HG02759 (cell line): ENCODE data around the gene C19orf25.
"Not testable (repeated sequence)": the region's sequence is repeated elsewhere in the genome, so short reads cannot be mapped to it uniquely, and the experiment has no call there.

Source experiments
- ATAC-seq: cut with Tn5 transposase; IDR thresholded peaks from one replicate; pipeline ENCODE4 v1.9.1; 2021; ENCODE audit warnings: mild to moderate bottlenecking, moderate library complexity; ENCODE audit not compliant: unreplicated experiment

C19orf25 gene

DNA sequence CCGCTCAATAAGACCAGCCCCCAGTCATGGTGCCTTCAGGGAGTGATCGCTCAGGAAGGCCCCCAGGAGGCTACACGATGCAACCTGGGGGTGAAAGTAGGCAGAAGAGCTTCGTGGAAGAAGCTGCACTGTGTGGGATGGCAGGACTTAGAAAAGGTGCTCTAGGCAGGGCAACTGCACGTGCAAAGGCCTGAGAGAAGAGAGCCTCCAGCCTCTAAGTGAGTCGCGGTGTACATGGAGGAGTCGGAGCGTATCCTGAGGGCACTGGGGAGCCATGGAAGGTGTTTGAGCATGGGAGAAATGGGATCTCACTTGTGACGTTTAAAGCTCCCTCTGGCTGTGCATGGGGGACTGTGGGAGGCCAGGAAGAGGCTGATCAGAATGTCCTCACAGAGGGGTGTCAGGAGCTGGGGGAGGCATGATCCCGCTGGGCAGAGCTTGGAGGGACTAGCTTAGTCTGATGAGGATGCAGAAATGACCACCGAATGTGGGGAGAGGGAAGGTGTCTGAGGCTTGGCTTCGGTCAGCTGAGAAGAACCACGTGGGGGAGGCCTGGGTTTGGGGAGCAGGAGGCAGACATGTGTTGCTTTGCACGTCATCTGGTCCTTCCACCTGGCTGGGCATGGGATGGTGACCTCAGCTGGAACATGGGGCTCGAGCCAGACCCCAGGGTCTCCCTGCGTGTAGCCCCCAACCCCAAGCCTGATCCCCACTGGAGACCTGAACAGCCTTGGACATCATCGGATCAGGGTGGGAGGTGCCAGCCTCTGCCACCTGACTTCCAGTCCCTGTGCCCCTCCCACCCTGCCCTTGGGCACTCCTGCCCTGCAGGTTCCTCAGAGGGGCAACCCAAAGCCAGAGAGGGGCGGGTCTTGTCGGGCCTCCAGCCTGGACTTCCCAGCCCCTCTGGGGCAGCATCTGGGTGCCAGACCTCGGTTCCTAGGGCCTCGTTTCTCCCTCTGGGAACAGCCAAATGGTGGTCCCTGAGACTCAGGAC lies 28.0 kb downstream of the C19orf25 start:
- no peak for ATAC-seq

- no peak for ATAC-seq
Observed at GRCh38 chr19:1449467-1450442, 29.3 kb downstream of the C19orf25 start, which contains the start of gene APC2. TSS of gene APC2 (plus strand) at chr19:1450121. CDS start at chr19:1453002, 2,881 bp downstream.

DNA sequence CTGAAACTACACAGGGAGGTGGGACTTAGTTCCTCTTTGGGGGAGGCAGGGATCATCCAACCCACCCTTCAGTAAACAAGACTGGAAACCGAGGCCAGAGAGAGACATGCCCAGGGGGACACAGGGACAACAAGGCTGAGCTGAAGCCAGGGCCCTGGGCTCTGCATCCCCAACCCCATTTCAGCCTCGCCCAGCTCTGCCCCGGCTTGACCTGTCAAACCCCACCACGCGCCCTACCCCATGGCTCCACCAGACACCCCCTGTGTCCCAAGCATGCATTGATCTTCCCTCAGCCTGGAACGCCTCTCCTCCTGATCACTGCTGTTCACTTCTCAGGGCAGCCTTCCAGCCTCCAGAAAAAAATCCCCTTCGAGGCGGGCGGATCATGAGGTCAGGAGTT lies 31.1 kb downstream of the C19orf25 start:
- no peak for ATAC-seq

GRCh38 chr19:1447504-1447903 lies 31.5 kb downstream of the C19orf25 start:
- ATAC-seq: no peak

- no peak for ATAC-seq
Observed at GRCh38 chr19:1446713-1447481, 32.1 kb downstream of the C19orf25 start.

DNA sequence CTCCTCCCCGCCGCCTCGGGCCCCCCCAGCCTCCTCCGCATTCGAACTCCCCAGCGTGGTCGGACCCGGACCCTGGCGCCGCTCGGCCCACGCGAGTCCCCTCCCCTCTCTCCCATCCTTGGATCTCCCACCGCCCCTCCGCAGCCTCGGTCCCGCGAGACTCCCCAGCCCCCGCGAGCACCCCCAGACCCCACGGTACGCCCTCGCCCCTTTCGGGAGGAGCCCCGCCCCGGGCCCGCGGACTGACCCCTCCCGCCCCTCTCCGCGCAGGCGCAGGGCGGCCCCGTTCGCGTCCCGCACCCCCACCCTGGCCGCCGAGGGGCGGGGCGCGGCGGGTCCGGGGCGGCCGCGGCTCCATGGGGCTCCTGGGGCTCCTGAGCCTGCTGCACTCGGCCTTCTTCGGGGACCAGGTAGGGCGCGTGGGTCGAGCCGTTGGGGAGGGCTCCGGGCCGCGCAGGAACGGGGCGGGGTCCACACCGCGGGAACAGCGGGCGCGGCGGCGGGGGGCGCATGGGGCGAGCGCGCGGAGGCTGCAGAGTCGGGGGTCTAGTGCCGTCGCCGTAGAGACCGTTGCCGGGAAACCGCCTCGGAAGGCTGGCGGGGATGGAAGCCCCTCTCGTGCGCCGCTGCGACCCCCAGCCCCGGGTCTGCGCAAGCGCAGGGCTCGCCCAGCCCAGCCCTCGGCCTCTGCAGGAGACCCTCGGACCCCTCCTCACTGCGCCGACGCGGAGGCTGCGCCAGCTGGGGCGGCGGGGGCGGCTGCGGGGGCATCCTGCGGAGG lies 32.9 kb downstream of the C19orf25 start:
- no peak for ATAC-seq

GRCh38 chr19:1445185-1445931 lies 33.7 kb downstream of the C19orf25 start:
- peak; percentile 79 for ATAC-seq

DNA sequence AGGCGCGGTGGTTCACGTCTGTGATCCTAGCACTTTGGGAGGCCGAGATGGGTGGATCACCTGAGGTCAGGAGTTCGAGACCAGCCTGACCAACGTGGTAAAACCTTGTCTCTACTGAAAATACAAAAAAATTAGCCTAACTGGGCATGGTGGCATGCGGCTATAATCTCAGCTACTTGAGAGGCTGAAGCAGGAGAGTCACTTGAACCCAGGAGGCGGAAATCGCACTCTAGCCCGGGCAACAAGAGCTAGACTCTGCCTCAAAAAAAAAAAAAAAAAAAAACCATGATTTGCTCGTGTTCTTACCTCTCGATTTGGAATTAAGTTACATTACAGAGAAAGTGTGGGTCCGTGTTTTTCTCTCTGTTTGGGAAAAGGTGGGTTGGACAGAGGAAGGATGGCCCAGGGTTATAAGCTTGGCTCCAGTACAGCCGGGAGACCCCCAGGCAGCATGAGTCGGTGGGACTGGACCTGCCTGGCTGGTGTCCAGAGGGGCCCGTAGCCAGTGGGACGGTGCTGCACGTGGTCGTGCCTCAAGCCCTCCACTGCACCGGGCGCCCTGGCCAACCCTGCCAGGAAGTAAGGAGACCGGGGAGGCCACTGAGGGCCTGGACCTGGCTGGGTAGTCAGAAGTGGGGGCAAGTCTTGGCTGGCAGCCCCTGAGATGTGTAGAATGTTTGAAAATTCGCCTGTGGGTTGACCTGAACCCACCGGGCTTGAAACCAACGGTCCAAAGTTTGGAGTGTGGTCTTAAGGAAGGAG lies 37.2 kb downstream of the C19orf25 start:
- ATAC-seq: no peak

GRCh38 chr19:1441022-1441426 lies 38.0 kb downstream of the C19orf25 start:
- ATAC-seq: no peak

DNA sequence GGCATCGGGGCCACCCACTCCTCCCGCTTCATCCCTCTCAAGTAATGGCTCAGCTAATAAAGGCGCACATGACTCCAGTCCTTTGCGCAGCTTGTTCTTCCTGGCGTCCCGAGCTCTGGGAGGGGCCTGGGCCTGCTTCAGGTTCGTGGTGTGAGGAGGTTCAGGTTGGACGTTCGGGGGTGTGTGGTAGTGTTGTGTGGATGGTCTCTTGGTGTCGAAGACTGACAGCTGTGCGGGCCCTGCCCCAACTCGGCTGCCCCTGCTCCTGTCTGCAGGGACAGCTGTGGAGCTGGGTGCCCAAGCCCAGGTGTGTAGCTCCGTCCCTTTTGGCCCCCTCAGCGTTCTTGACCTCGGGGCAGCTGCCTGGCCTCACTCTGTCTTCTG lies 38.6 kb downstream of the C19orf25 start:
- no peak for ATAC-seq

DNA sequence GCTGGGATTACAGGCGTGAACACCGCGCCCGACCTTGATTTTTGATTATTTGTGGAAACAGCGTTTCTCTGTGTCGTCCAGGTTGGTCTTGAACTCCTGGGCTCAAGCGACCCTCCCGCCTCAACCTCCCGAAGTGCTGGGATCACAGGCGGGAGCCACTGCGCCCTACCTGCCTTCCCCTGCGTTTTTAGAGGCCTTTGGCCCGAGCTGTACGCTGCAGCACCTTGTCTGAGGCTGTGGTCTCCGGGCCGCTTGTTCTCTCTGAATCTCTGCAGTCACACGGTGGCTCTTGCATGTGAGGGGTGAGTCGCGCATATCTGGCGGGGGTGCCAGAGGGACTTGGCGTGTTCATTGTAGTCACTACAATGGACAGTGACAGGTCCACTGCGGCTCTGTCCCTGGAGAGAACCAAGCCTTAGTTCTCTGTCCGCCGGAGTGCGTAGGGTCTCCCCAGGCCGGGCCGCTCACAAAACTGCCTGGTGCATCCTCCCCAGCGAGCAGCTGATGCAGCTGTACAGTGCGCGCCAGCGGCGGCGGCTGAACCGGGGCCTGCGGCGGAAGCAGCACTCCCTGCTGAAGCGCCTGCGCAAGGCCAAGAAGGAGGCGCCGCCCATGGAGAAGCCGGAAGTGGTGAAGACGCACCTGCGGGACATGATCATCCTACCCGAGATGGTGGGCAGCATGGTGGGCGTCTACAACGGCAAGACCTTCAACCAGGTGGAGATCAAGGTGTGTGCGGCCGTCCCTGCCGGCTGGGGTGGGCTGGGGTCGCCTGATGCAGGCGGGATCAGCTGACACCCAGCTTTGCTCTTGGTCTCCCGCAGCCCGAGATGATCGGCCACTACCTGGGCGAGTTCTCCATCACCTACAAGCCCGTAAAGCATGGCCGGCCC lies 39.2 kb downstream of the C19orf25 start:
- ATAC-seq: not testable (repeated sequence)

- ATAC-seq: no peak
Observed at GRCh38 chr19:1438933-1439354, 40.1 kb downstream of the C19orf25 start.

DNA sequence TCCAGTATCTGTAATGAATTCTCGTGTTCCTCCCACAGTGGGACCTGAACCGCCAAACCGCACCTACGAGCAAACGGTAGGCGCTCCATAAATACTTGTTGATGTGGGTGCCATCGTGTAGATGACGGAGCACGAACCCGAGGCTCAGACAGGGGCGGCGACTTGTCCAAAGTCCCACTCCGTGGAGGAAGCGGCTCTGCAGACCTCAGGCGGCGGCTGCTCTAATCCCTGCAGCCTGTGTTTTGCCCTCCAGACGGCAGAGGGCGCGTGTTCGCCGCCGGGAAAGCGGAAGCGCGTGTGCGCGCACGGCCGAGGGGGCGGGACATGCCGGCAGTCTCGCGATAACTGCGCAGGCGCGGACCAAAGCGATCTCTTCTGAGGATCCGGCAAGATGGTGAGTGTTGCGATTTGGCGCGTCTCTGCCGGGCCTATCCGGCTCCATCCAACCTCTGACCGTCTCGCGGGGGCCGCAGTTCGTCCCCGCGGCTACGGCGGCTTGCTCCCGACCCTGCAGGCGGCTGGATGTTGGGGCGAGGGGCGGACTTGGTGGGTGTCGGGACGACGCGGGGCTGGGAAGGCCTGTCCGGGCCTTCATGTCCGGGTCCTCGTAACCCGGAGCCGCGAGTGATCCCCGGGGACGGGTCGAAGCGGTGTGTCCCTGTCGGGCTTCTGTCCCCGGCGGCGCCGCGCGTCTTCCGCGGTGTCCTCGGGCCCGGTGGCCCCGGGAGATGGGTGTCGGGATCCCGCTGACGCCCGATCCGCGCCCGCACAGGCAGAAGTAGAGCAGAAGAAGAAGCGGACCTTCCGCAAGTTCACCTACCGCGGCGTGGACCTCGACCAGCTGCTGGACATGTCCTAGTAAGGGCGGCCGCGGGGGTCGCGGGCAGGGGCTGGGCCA lies 40.7 kb downstream of the C19orf25 start, which contains the start of gene RPS15:
Gene RPS15 (plus strand): TSS at position 362 of the 898 bp plus-strand sequence. CDS start 30 bp downstream, at position 392.
- peak; percentile 82 for ATAC-seq

GRCh38 chr19:1437609-1438008 lies 41.4 kb downstream of the C19orf25 start:
- ATAC-seq: no peak

DNA sequence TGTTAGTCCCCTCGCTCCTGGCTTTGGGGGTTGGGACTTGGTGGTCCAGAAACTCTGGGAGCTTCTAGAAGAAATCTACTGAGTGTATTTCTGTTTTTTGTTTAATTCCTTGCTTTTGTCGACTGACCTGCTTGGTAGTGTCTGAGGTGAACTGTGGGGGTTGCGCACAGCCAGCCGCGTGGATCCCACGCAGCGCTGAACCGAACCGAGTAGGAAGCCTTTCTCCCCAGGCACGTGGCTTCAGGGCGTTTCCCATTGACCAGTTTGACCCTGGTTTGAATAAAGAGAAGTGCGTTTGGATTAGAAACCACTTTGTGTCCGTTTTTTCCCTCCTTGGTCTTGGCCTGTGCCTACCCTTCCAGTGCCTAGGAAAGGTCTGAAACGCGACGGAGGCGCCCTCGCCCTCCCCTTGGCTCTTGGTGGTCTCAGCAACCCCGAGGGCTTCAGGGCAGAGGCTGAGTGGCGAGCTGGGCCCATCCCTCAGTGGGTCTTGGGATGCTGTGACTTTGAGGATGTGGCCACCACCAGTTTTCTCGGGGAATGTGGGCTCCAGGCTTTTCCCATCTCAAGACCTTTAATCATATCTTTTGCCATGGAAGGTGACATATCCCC lies 43.5 kb downstream of the C19orf25 start:
- ATAC-seq: no peak
